ENCODE data around the gene GAL3ST3.
"Not testable (repeated sequence)": the region's sequence is repeated elsewhere in the genome, so short reads cannot be mapped to it uniquely, and the experiment has no call there.

The GAL3ST3 gene

GRCh38 chr11:66026017-66026529 lies 22.9 kb downstream of the GAL3ST3 start, which contains the start of gene CATSPER1:
Gene CATSPER1 (minus strand): TSS chr11:66026479. CDS start chr11:66026379, 100 bp downstream.
- H3K27ac ChIP-seq = no peak within 1 kb of the TSS
- TF ChIP-seq ZFX (IDR thresholded peaks at IDR 0.05; ENCODE audit: borderline replicate concordance) (no peak), CTCF (IDR thresholded peaks at IDR 0.05) (no peak)

- H3K27ac ChIP-seq = not testable (repeated sequence)
Measured at GRCh38 chr11:66023186-66023440, 25.8 kb downstream of the GAL3ST3 start.

- TF ChIP-seq CTCF (IDR thresholded peaks at IDR 0.05) (peak; percentile 97), ZFX (IDR thresholded peaks at IDR 0.05; ENCODE audit: borderline replicate concordance) (no peak)
- no peak overlapping the region for H3K27ac ChIP-seq
Measured at GRCh38 chr11:66022401-66023185, 26.4 kb downstream of the GAL3ST3 start.

GRCh38 chr11:66020618-66021357 lies 28.2 kb downstream of the GAL3ST3 start:
- no peak for TF ChIP-seq ZFX (IDR thresholded peaks at IDR 0.05; ENCODE audit: borderline replicate concordance)
- no peak for TF ChIP-seq CTCF (IDR thresholded peaks at IDR 0.05)
- no peak overlapping the region for H3K27ac ChIP-seq

- no peak for TF ChIP-seq CTCF (IDR thresholded peaks at IDR 0.05)
- no peak overlapping the region for H3K27ac ChIP-seq
Measured at GRCh38 chr11:66020212-66020611, 28.7 kb downstream of the GAL3ST3 start.

GRCh38 chr11:66017321-66017720 lies 31.6 kb downstream of the GAL3ST3 start:
- no peak for TF ChIP-seq CTCF (IDR thresholded peaks at IDR 0.05)
- no peak for TF ChIP-seq ZFX (IDR thresholded peaks at IDR 0.05; ENCODE audit: borderline replicate concordance)
- no peak overlapping the region for H3K27ac ChIP-seq

GRCh38 chr11:66016793-66017177 lies 32.2 kb downstream of the GAL3ST3 start:
- H3K27ac ChIP-seq = no peak overlapping the region
- TF ChIP-seq ZFX (IDR thresholded peaks at IDR 0.05; ENCODE audit: borderline replicate concordance) (no peak), CTCF (IDR thresholded peaks at IDR 0.05) (no peak)
